Ascending aorta (tissue), 2 donors: ENCODE measurements around the gene AIFM2. TPM values are rescaled to one million over a fixed set of nuclear protein-coding genes. Genes with fewer than 3 reads are reported as not detected.
A peak's percentile ranks its signal among the peaks of the same experiment; 100 is the strongest.

Experiments used
- DNase-seq, 2 donors: peaks; one replicate each; pipeline ENCODE4 v3.0.0-alpha.2; 2019; ENCODE audit warnings: low spot score in 2 of 2
- H3K27ac ChIP-seq, 2 donors: fragments of 200-600 bp; sonication (generic); one replicate each; pipeline ENCODE4 v1.5.1; 2016 to 2017; ENCODE audit warnings: mild to moderate bottlenecking in 1 of 2
- H3K27me3 ChIP-seq: fragments of 200-600 bp; sonication (generic); one replicate; pipeline ENCODE4 v1.5.1; 2017
- H3K36me3 ChIP-seq, 2 donors: fragments of 200-600 bp; sonication (generic); one replicate each; pipeline ENCODE4 v1.5.1; 2016
- H3K4me1 ChIP-seq, 2 donors: fragments of 200-600 bp; sonication (generic); one replicate each; pipeline ENCODE4 v1.5.1; 2016 to 2017; ENCODE audit warnings: mild to moderate bottlenecking in 1 of 2
- H3K4me3 ChIP-seq, 2 donors: fragments of 200-600 bp; sonication (generic); one replicate each; pipeline ENCODE4 v1.5.1; 2016 to 2017; ENCODE audit warnings: mild to moderate bottlenecking in 1 of 2
- H3K9me3 ChIP-seq, 2 donors: fragments of 200-600 bp; sonication (generic); one replicate each; pipeline ENCODE4 v1.5.1; 2016
- CTCF ChIP-seq, 3 experiments: fragments of 200-600 bp in 2 of 3; fragments of 450-650 bp in 1 of 3; sonication (generic) in 2 of 3; IDR thresholded peaks; one replicate each; pipeline ENCODE4 v1.5.1; 2016 to 2019; ENCODE audit warnings: antibody characterized with exemption in 3 of 3, mild to moderate bottlenecking in 1 of 3, moderate library complexity in 1 of 3
- intact Hi-C: fragments of 100-400 bp; cut with DNase I; formaldehyde crosslinking; loops from one replicate; pipeline ENCODE4 v1.15.1; 2023
- total RNA-seq: library from RNA; depleted of rRNA; stranded (reverse); fragments of >200 nt; gene quantifications from one replicate; pipeline ENCODE4 v1.1.0, GENCODE V29; 2016

AIFM2 gene
- total RNA-seq, 1 donor from 2014 or later = 2.9 TPM

- peaks cover 3 to 4% of the 10 kb centered on the region in 2 donors for H3K4me1 ChIP-seq
- H3K9me3 ChIP-seq = no peaks in the 10 kb centered on the region
- no peak for DNase-seq
- no peaks in the 10 kb centered on the region for H3K36me3 ChIP-seq
- no peak overlapping the region for H3K27ac ChIP-seq
- TF ChIP-seq CTCF (IDR thresholded peaks at IDR 0.05) = no peak
- H3K27me3 ChIP-seq = no peaks in the 10 kb centered on the region
- no peak overlapping the region for H3K4me3 ChIP-seq
- intact Hi-C loops = no loop called here
Observed at GRCh38 chr10:70174058-70174741, 41.6 kb upstream of the AIFM2 start.

DNA sequence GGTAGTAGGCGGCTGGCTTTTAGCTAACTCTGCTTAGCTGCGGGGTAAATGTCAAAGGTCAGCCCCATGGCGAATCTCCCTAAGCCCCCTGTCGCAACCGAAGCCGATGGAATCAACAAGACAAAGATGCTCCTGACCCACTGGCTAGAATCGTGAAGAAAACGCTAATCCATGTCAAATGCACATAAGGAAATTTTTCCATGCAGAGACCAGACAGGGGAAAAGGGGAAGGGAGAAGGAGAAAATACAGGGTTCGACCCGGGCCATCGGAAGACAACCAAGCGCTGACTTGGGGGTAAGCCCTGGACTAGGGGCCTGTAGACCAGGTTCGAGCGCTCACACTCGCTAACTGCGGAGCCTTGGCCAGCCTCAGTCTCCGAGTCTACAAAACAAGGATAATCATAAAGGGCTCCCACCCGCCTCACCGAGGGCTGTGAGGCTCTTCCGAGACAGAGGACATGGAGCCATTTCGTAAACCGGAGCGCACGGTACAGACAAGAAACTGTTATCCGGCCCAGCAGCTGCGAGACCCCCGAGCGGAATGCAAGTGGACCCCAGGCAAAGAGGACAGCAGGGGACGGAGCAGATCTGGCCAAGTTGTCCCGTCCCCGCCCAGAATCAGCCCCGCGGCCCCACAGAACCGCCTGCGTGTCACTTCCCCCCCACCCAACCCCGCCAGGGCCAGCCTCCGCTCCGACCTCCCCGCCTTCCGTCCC lies 37.2 kb upstream of the AIFM2 start:
- intact Hi-C loops = loop anchor here (1.0 kb wide), 3 partner anchors 24 to 194 kb away; partner anchors contain the start of genes PPA1 and TYSND1
- Histone ChIP-seq H3K36me3 (peaks cover 0 to 7% of the 10 kb centered on the region in 2 donors), H3K9me3 (no peaks in the 10 kb centered on the region), H3K4me3 (peak overlapping the region; percentile 61 to 74), H3K27ac (peak overlapping the region; percentile 87 to 88), H3K4me1 (peaks cover 3 to 15% of the 10 kb centered on the region in 2 donors), H3K27me3 (no peaks in the 10 kb centered on the region)
- TF ChIP-seq CTCF (IDR thresholded peaks at IDR 0.05) = no peak
- DNase-seq = no peak

GRCh38 chr10:70169011-70169410 lies 36.4 kb upstream of the AIFM2 start:
- Histone ChIP-seq H3K36me3 (peaks cover 0 to 7% of the 10 kb centered on the region in 2 donors), H3K9me3 (no peaks in the 10 kb centered on the region), H3K4me3 (peak overlapping the region; percentile 61 to 74), H3K27ac (peak overlapping the region; percentile 87 to 88), H3K4me1 (peaks cover 3 to 18% of the 10 kb centered on the region in 2 donors), H3K27me3 (no peaks in the 10 kb centered on the region)
- intact Hi-C loops = no loop called here
- TF ChIP-seq CTCF (IDR thresholded peaks at IDR 0.05) = no peak
- no peak for DNase-seq

DNA sequence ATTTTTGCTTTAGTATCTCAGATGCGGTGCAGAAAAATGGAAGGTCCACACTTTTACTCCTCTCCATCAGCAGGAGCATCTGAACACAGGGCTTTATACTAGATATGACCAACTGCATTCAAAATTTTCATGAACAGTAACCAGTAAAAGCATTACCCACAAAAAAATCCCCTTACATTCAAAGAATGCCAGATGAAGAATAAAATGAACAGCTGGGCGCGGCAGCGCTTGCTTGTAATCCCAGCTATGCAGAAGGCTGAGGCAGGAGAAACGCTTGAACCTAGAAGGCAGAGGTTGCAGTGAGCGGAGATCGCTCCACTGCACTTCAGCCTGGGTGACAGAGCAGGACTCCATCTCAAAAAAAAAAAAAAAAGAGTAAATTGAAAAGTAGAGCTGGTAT lies 34.6 kb upstream of the AIFM2 start:
- no peak for DNase-seq
- peaks cover 3 to 20% of the 10 kb centered on the region in 2 donors for H3K4me1 ChIP-seq
- TF ChIP-seq CTCF (IDR thresholded peaks at IDR 0.05) = no peak
- no peak overlapping the region for H3K4me3 ChIP-seq
- H3K9me3 ChIP-seq = no peaks in the 10 kb centered on the region
- H3K36me3 ChIP-seq = peaks cover 0 to 7% of the 10 kb centered on the region in 2 donors
- intact Hi-C loops = no loop called here
- no peaks in the 10 kb centered on the region for H3K27me3 ChIP-seq
- H3K27ac ChIP-seq = no peak overlapping the region

- H3K4me1 ChIP-seq = peaks cover 3 to 20% of the 10 kb centered on the region in 2 donors
- H3K4me3 ChIP-seq = no peak overlapping the region
- H3K27me3 ChIP-seq = no peaks in the 10 kb centered on the region
- H3K9me3 ChIP-seq = no peaks in the 10 kb centered on the region
- H3K27ac ChIP-seq = no peak overlapping the region
- no peak for TF ChIP-seq CTCF (IDR thresholded peaks at IDR 0.05)
- no peak for DNase-seq
- intact Hi-C loops = no loop called here
- H3K36me3 ChIP-seq = peaks cover 0 to 7% of the 10 kb centered on the region in 2 donors
Observed at GRCh38 chr10:70166394-70166793, 33.8 kb upstream of the AIFM2 start.
